GM18909 (cell line): ENCODE measurements around the gene RGS17.
A peak's percentile ranks its signal among the peaks of the same experiment; 100 is the strongest.
"Not testable (repeated sequence)": the region's sequence is repeated elsewhere in the genome, so short reads cannot be mapped to it uniquely, and the experiment has no call there.

Experiments used
- ATAC-seq: cut with Tn5 transposase; IDR thresholded peaks from one replicate; pipeline ENCODE4 v1.9.1; 2021; ENCODE audit warnings: mild to moderate bottlenecking; ENCODE audit not compliant: unreplicated experiment, poor library complexity

RGS17 gene

GRCh38 chr6:153126218-153126617 lies 4.9 kb downstream of the RGS17 start:
- no peak for ATAC-seq

- no peak for ATAC-seq
Measured at GRCh38 chr6:153125032-153125431, 6.0 kb downstream of the RGS17 start.

- peak; percentile 70 for ATAC-seq
Measured at GRCh38 chr6:153123801-153124200, 7.3 kb downstream of the RGS17 start.

- no peak for ATAC-seq
Measured at GRCh38 chr6:153121311-153121710, 9.8 kb downstream of the RGS17 start.

GRCh38 chr6:153117986-153118879 lies 12.8 kb downstream of the RGS17 start:
- ATAC-seq = peak; percentile 99

- not testable (repeated sequence) for ATAC-seq
Measured at GRCh38 chr6:153111082-153111481, 20.0 kb downstream of the RGS17 start.

GRCh38 chr6:153110612-153111011 lies 20.5 kb downstream of the RGS17 start:
- not testable (repeated sequence) for ATAC-seq

- ATAC-seq = no peak
Measured at GRCh38 chr6:153108315-153108714, 22.8 kb downstream of the RGS17 start.

GRCh38 chr6:153106021-153106420 lies 25.1 kb downstream of the RGS17 start:
- no peak for ATAC-seq

GRCh38 chr6:153104220-153104619 lies 26.9 kb downstream of the RGS17 start:
- ATAC-seq = no peak

GRCh38 chr6:153103319-153103655 lies 27.8 kb downstream of the RGS17 start:
- ATAC-seq = no peak

GRCh38 chr6:153102605-153103318 lies 28.3 kb downstream of the RGS17 start:
- no peak for ATAC-seq

- no peak for ATAC-seq
Measured at GRCh38 chr6:153101461-153101860, 29.6 kb downstream of the RGS17 start.

- ATAC-seq = peak; percentile 86
Measured at GRCh38 chr6:153099636-153100035, 31.4 kb downstream of the RGS17 start.

GRCh38 chr6:153096792-153097191 lies 34.3 kb downstream of the RGS17 start:
- no peak for ATAC-seq

- no peak for ATAC-seq
Measured at GRCh38 chr6:153096031-153096430, 35.1 kb downstream of the RGS17 start.

- ATAC-seq = peak; percentile 91
Measured at GRCh38 chr6:153092082-153093013, 38.7 kb downstream of the RGS17 start.

GRCh38 chr6:153090241-153090930 lies 40.7 kb downstream of the RGS17 start:
- ATAC-seq = no peak

- ATAC-seq = no peak
Measured at GRCh38 chr6:153088796-153089195, 42.3 kb downstream of the RGS17 start.

- ATAC-seq = no peak
Measured at GRCh38 chr6:153087436-153087835, 43.6 kb downstream of the RGS17 start.
